ENCODE measurements around the gene HDAC4.

HDAC4 gene

GRCh38 chr2:239302083-239302807 is 98.6 kb downstream of the HDAC4 start:
- Histone ChIP-seq H3K9me2 (replicated peaks; ENCODE audit: insufficient read depth, low read length) (no peaks in the 10 kb centered on the region), H3K36me3 (replicated peaks; ENCODE audit: insufficient read depth, low read length) (no peaks in the 10 kb centered on the region), H3K79me2 (ENCODE audit: low read length) (peaks cover 80% of the 10 kb centered on the region), H3K27ac (ENCODE audit: low read length) (no peak overlapping the region), H3F3A (ENCODE audit: insufficient read depth, low read length) (no peaks in the 10 kb centered on the region), H3K9ac (ENCODE audit: low read length) (no peak overlapping the region), H3K27me3 (replicated peaks; ENCODE audit: insufficient read depth, low read length) (no peaks in the 10 kb centered on the region), H3K4me3 (ENCODE audit: low read length) (no peak overlapping the region), H3K4me1 (ENCODE audit: low read length) (no peaks in the 10 kb centered on the region), H2AFZ (ENCODE audit: low read length) (no peak overlapping the region), H3K9me3 (replicated peaks; ENCODE audit: insufficient read depth, low read length) (no peaks in the 10 kb centered on the region), H4K20me1 (ENCODE audit: insufficient read depth, low read length) (no peaks in the 10 kb centered on the region), H3K4me2 (ENCODE audit: low read depth, low read length) (no peak overlapping the region)
- no peak for DNase-seq
- no peak for TF ChIP-seq EZH2phosphoT487 (IDR thresholded peaks at IDR 0.05; ENCODE audit: low read length)
- no peak for TF ChIP-seq EZH2 (optimal IDR thresholded peaks at IDR 0.05; ENCODE audit: low read depth, low read length)
- no peak for TF ChIP-seq CTCF (IDR thresholded peaks at IDR 0.05; ENCODE audit: low read length)

GRCh38 chr2:239300871-239301735 is 99.7 kb downstream of the HDAC4 start:
- Histone ChIP-seq H3K27me3 (replicated peaks; ENCODE audit: insufficient read depth, low read length) (no peaks in the 10 kb centered on the region), H3K4me3 (ENCODE audit: low read length) (no peak overlapping the region), H3K79me2 (ENCODE audit: low read length) (peaks cover 79% of the 10 kb centered on the region), H3K4me2 (ENCODE audit: low read depth, low read length) (no peak overlapping the region), H3K9me2 (replicated peaks; ENCODE audit: insufficient read depth, low read length) (no peaks in the 10 kb centered on the region), H3K27ac (ENCODE audit: low read length) (no peak overlapping the region), H3K36me3 (replicated peaks; ENCODE audit: insufficient read depth, low read length) (no peaks in the 10 kb centered on the region), H3K9me3 (replicated peaks; ENCODE audit: insufficient read depth, low read length) (no peaks in the 10 kb centered on the region), H3K4me1 (ENCODE audit: low read length) (no peaks in the 10 kb centered on the region), H3F3A (ENCODE audit: insufficient read depth, low read length) (no peaks in the 10 kb centered on the region), H2AFZ (ENCODE audit: low read length) (no peak overlapping the region), H3K9ac (ENCODE audit: low read length) (no peak overlapping the region), H4K20me1 (ENCODE audit: insufficient read depth, low read length) (no peaks in the 10 kb centered on the region)
- TF ChIP-seq CTCF (IDR thresholded peaks at IDR 0.05; ENCODE audit: low read length): no peak
- no peak for TF ChIP-seq EZH2 (optimal IDR thresholded peaks at IDR 0.05; ENCODE audit: low read depth, low read length)
- TF ChIP-seq EZH2phosphoT487 (IDR thresholded peaks at IDR 0.05; ENCODE audit: low read length): no peak
- DNase-seq: no peak

DNA sequence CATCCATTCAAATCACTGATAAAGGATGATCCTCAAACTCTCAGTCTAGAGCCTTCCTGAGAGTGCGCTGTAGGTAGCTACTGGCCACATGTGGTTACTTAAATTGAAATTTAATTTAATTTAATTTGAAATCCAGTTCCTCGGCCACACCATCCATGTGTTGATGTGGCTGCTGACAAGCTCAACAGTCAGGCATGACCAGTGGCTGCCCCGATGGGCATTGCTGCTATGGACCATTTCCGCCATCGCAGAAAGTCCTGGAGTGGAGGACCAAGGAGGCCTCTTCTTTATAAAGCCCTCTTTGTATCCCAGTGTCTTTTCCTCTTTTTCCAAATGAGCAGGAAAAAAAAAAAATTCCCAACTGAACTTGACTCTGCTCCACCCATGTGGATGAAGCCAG is 100.6 kb downstream of the HDAC4 start:
- Histone ChIP-seq H3K9me2 (replicated peaks; ENCODE audit: insufficient read depth, low read length) (no peaks in the 10 kb centered on the region), H3K9ac (ENCODE audit: low read length) (no peak overlapping the region), H4K20me1 (ENCODE audit: insufficient read depth, low read length) (no peaks in the 10 kb centered on the region), H3K27me3 (replicated peaks; ENCODE audit: insufficient read depth, low read length) (no peaks in the 10 kb centered on the region), H3K79me2 (ENCODE audit: low read length) (peaks cover 81% of the 10 kb centered on the region), H2AFZ (ENCODE audit: low read length) (no peak overlapping the region), H3K4me3 (ENCODE audit: low read length) (no peak overlapping the region), H3K9me3 (replicated peaks; ENCODE audit: insufficient read depth, low read length) (no peaks in the 10 kb centered on the region), H3K4me1 (ENCODE audit: low read length) (no peaks in the 10 kb centered on the region), H3F3A (ENCODE audit: insufficient read depth, low read length) (no peaks in the 10 kb centered on the region), H3K27ac (ENCODE audit: low read length) (no peak overlapping the region), H3K36me3 (replicated peaks; ENCODE audit: insufficient read depth, low read length) (no peaks in the 10 kb centered on the region), H3K4me2 (ENCODE audit: low read depth, low read length) (no peak overlapping the region)
- TF ChIP-seq EZH2 (optimal IDR thresholded peaks at IDR 0.05; ENCODE audit: low read depth, low read length) (no peak), CTCF (IDR thresholded peaks at IDR 0.05; ENCODE audit: low read length) (no peak), EZH2phosphoT487 (IDR thresholded peaks at IDR 0.05; ENCODE audit: low read length) (no peak)
- no peak for DNase-seq
